Panc1 (cell line): ENCODE results near the gene LYPD6B.

Experiments used
- CTCF ChIP-seq: fragments of 450-650 bp; IDR thresholded peaks from 2 replicates; pipeline ENCODE4 v1.5.1; 2017; ENCODE audit warnings: mild to moderate bottlenecking
- POLR2AphosphoS5 ChIP-seq: IDR thresholded peaks from 2 replicates; pipeline ENCODE4 v1.6.1; 2012; ENCODE audit warnings: mild to moderate bottlenecking, low read depth, low read length, moderate library complexity
- REST ChIP-seq, 2 experiments: IDR thresholded peaks; 2 replicates each; pipeline ENCODE4 v1.6.1; 2011 to 2012; ENCODE audit warnings: low read depth in 2 of 2, control low read depth in 1 of 2, low read length in 1 of 2, mild to moderate bottlenecking in 1 of 2, moderate library complexity in 1 of 2; ENCODE audit not compliant: insufficient read depth in 1 of 2

- TF ChIP-seq CTCF: no peak
- TF ChIP-seq REST (IDR thresholded peaks at IDR 0.05; ENCODE audit: insufficient read depth in 1 of 2, low read depth in 2 of 2, low read length in 1 of 2): no peak
- no peak for TF ChIP-seq POLR2AphosphoS5
These were observed 4.1 kb upstream of the LYPD6B start for GRCh38 chr2:149034406-149034805.
